Brain pericyte (primary cell): ENCODE data around the gene LTBP2.
A peak's percentile ranks its signal among the peaks of the same experiment; 100 is the strongest.

ENCODE experiments used
- DNase-seq: peaks from one replicate; pipeline ENCODE4 v3.0.0-alpha.2; 2012; ENCODE audit warnings: low read depth, low spot score

Gene LTBP2

GRCh38 chr14:74591394-74591793 lies 20.6 kb downstream of the LTBP2 start:
- DNase-seq, result no peak

GRCh38 chr14:74589291-74589879 lies 22.7 kb downstream of the LTBP2 start:
- DNase-seq, result no peak

GRCh38 chr14:74587363-74587707 lies 24.7 kb downstream of the LTBP2 start:
- no peak for DNase-seq

DNA sequence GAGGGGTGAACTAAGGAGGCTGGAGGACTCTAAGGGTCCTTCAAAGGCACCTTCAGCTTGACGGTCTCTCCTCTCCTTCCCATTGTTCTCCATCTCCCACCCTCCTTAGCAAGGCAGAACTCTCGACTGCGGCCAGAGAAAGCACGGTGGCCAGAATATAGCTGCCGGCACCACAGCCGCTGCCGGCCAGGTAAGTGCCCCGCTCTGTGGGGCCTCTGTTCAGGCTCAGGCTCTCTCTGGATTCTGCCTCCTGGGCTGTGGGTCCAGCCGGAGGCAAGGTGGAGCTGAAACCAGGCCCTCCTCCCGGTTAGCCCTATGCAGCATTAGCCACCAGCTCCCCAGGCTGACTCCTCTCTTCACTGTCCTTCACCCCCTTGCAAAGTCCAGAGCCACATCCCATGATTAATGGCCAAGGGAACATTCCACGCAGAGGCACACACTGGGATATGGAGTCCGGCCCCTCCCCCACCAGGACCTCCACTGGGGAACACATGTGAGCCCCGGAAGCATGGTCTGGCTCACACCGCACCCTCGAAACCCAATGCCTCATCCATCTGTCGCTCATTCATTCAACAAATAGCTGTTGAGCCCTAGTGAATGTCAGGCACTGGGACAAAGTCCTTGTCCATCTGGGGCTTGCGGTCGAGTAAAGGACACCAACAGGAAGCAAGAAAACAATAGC lies 25.2 kb downstream of the LTBP2 start:
- no peak for DNase-seq

GRCh38 chr14:74585406-74586335 lies 26.4 kb downstream of the LTBP2 start:
- DNase-seq, result no peak

GRCh38 chr14:74584951-74585350 lies 27.1 kb downstream of the LTBP2 start:
- no peak for DNase-seq

- no peak for DNase-seq
Observed at GRCh38 chr14:74583689-74584434, 28.2 kb downstream of the LTBP2 start.

DNA sequence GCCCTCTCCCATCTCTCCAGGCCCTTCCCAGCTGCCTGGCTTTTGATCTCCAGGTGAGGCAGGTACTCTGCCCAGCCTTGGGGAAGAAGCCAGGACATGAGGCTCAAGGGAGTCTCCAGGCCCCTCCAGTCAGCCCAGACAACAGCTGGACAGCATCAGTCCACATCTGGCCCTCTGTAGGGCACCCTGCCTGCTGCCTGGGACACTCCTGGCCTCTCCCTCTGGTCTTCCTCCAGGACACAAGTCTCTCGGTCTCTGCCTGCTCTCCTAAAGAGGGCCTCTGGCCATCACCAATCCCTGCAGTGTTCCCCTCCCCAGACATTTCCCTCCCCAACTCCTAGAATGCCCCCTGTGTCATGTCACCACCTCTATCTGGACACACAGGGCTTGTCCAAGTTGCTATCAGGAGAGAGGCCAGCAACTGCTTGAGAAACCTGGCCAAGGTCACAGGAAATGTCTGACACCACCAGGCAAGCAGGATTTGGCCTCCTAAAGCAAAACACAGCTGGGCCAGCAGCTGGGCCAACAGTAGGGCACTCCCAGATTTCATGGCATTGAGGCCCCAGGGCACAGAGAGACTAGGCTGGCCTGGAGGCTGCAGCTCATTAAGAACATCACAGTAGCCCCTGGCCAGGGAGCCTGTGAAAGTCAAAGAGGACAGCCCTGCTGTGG lies 29.0 kb downstream of the LTBP2 start:
- peak; percentile 50 for DNase-seq

DNA sequence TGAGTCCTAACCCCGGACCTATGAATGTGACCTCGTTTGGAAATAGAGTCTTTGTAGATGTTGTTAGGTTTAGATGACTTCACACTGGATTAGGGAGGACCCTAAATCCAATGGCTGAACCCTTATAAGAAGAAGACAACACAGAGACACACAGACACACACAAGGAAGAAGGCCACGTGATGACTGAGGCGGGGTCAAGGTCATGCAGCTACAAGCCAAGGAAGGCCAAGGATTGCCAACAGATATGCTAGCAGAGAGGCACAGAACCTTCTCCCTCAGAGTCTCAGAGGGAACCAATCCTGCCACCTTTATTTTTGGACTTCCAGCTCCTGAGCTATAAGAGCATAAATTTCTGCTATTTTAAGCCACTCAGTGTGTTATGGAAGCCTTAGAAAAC lies 31.8 kb downstream of the LTBP2 start:
- DNase-seq, result no peak

DNA sequence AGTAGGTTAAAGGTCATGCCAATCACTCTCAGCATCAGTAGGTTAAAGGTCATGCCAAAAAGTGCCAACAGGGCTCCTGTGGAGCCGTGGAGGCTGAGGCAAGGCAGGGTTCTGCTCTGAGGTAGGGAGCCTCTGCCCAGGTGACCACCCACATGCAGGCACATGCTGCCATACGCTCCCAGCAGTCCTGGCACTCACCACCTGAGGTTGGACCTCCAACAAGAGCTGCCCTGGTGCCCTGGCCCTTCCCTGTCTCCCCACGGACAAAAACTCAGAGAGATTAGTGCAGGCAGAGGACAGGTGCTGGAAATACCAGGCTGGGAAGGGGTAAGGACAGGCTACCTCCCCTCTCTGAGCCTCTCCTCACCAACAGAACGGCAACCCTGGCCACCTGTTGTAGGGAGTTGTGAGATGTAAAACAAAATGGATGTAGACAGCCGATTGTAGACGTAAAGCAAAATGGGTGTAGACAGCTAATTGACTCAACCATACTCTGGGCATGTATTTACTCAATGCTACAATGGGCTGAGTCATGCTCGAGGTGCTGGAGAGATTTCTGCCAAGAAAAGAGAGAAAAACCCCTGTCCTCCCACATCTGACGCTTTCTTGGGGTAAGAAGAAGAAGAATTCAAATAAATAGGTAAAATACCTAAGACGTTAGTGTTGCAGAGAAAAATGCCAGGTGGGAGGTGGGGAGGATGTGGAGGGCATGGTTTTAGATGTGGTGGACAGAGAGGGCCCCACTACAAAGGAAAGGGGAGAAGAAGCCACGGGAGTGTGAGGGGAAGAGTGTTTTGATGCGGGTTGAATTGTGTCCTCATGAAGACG lies 32.4 kb downstream of the LTBP2 start:
- DNase-seq, result no peak

DNA sequence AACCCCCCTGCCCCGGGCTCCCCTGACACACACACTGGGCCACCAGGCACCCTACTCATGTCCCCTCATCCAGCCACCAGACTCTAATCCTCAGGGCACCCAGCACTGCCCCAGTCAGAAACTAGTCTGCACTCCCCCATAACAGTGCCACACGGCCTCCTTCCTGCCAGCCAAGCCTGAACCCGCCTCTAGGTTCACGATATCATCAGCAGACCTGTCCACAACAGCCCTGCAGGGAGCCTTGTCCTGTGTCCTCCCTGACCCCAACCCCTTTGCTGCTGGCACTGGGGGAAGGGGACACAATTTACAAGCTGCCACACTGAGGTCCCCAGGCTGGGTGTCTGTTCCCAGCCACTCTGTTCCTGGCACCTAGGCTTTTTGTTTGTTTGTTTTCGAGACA lies 33.6 kb downstream of the LTBP2 start:
- DNase-seq, result no peak

DNA sequence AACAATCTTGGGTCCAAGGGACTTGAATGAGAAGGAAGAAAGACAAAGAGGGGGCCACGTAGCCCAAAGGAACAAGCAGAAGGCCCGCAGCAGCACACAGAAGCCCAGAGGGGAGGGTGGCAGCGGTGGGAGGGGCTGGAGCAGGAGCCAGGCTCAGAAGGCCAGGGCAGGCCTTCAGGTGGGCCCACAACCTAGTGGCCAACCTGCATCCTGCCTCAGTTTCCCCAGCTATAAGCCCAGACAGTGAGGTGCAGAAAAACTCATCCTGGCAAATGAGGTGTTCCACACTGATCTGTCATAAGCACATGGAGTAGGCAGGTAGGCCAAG lies 34.1 kb downstream of the LTBP2 start:
- no peak for DNase-seq

DNA sequence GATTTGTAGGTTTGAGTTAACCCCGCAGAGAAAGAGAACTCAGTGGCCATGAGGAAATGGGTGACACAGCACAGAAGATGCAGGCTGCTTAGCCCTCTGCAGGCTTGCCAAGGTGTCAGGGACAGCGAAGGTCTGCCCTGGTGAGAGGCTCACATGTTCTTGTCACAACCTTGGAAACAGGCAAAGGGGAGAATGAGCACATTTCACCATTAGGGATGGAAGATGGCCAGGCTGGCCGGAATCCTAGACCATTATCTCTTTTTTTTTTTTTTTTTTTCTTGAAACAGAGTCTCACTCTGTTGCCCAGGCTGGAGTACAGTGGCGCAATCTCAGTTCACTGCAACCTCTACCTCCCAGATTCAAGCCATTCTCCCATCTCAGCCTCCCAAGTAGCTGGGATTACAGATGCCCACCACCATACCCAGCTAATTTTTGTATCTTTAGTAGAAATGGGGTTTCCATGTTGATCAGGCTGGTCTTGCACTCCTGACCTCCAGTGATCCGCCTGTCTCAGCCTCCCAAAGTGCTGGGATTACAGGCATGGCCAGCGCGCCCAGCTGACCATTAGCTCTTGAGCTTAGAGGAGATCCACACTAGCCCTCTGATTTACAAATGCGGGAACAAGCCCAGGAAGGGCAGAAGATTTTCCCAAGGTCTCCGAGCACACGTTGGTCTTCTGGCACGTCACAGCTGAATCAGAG lies 34.6 kb downstream of the LTBP2 start:
- DNase-seq, result no peak

DNA sequence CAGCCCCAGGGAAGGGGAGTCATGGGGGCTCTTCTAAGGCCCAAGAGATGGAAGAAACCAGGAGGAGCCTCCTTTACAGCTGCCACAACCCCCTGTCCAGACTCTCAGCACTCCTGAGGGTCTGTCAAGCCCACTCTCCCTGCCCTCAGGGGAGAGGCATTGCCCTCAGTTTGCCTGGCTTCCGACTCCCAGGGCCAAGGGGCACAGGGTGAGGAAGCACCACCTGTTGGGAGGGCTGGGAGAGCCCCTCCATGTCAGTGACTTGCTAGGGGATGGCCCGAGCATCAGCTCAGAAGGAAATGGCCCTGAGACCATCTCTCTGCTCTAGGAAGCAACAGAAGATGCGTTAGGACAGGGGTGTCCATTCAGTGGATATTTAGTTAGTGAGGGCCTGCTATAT lies 36.1 kb downstream of the LTBP2 start:
- no peak for DNase-seq

- DNase-seq, result no peak
Observed at GRCh38 chr14:74575507-74575906, 36.5 kb downstream of the LTBP2 start.

- DNase-seq, result no peak
Observed at GRCh38 chr14:74574706-74575105, 37.3 kb downstream of the LTBP2 start.

- DNase-seq, result no peak
Observed at GRCh38 chr14:74574090-74574433, 38.0 kb downstream of the LTBP2 start.

- no peak for DNase-seq
Observed at GRCh38 chr14:74573421-74574089, 38.5 kb downstream of the LTBP2 start.

DNA sequence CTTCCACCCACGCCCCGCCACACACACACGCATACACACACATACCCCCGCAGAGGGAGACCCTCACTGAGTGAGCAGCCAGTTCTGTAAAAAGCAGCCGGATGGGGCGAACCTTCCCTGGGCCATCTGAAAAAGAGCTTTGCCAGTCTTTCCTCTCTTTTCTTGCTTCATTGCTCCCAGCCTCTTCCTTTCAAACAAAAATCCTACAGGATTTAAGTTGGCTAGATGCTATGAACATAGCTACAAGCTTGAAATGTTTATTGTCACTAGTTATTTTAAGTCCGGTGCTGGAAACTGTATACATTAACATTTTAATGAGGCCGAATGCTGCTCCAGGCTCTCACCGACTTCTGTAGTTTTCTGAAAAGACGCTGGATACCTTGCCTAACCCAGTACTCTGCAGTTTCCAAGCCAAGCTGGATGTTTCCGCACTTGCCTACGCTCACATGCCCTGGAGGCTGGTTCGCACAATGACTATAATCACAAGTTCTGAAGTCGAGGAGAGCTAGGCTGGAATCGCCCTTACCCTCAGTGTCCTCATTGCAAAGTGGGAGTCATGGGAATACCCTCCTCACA lies 39.2 kb downstream of the LTBP2 start:
- DNase-seq, result no peak
